ENCODE measurements around the gene KCNE1.

KCNE1 gene

DNA sequence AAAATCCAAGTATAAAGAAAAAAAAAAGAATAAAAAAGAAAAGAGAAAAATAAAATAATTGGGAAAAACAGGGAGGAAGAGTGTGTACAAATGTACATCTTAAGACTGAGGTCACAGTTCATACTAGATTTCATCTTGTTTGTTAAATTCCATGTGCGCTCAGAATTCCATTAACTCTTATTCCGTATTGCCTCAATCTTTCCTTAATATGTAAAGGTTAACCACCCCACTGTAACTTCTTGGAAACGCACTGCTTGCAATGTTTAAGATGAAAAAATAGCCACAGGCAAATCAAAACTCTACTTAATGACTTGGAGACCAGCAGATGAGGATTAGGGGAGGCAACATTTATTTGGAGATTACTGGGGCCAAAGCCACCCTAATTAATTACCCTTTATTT, 23.9 kb upstream of the KCNE1 start:
- DNase-seq, result no peak

GRCh38 chr21:34534522-34534921, 22.5 kb upstream of the KCNE1 start:
- no peak for DNase-seq

DNA sequence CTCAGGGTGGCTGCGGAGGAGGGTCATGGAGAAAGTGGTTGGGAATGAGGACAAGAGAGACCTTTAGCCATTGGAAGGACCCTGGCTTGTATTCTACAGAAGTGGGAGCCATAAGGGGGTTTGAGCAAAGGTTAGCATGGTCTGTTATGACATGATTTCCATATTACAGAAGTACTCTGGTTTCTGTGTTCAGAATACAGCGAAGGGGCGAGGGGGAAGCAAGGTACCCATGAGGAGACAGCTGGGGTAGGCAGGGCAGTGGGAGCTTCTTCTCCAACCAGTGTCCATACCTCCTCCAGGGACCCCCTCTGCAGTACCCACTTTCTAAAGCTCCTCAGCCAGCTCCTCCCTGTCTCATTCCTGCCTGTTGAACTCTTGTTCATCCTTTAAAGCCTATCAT, 21.9 kb upstream of the KCNE1 start:
- DNase-seq, result no peak

DNA sequence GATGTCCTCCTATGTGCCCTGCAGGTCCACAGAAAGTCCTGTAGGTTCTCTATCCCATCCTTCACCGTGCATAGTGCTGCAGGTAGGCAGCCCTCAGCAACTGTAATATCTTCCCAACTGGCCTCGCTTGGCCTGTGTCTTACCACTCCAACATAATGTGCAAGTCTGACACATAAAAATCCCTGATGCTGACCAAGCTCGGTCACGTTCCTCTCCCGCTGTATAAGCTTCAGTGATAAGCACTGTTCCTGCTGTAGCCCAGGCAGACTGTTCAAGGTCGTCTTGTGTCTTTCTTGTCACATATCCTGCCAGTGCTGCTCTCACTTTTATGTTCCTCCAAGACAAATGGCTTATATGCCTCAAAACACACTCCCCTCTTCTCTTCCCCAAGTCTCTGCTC, 19.4 kb upstream of the KCNE1 start:
- DNase-seq, result no peak

DNA sequence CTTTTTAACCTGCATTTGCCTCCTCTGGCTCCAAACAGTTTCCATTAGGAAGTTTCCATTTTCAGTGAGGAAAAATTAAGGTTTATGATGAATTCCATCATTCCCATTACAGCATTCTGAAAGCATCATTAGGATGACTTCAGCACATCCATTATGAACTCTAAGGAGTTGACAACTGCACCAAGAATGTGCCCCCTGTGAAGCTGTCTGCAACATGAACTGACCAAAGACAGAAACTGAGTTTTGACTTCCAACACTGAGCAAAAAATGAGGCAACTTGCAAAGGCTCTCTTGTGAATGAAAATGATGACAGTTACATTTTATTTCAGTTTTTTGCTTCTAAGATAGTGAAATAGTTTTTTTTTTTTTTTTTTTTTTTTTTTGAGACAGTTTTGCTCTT, 18.3 kb upstream of the KCNE1 start:
- no peak for DNase-seq

- no peak for DNase-seq
These were observed 16.1 kb upstream of the KCNE1 start for GRCh38 chr21:34528131-34528561.

DNA sequence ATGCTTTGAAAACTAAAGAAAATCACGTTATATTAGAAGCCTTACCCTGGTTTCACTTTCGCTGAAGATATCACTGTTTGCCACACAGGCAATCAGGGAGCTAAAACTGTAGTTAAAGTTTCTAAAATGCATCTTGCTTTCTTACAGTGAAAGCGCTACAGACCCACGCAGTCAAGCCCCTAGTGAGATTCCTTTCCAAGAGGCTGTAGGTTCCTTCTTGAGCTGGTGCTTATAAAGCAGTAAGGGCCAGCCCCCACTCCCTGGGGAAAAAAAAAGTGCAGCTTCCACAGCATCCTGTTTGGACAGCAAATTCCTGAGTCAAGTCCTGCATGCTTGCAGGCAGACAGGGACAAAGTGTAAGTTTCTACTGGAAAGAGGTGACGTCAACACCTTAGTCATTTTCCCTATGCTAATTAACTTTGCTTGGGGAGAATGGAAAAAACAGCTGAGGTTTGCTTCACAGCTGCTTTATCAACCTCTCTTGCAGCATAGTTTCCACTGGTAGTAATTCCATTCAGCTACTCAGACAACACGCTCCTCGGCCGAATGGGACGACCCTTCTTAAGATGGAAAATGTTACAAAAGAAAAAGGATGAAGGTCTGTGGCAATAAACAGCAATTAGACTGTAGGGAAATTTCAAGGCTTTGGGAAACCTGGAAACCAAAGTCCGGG, 14.7 kb upstream of the KCNE1 start:
- no peak for DNase-seq

DNA sequence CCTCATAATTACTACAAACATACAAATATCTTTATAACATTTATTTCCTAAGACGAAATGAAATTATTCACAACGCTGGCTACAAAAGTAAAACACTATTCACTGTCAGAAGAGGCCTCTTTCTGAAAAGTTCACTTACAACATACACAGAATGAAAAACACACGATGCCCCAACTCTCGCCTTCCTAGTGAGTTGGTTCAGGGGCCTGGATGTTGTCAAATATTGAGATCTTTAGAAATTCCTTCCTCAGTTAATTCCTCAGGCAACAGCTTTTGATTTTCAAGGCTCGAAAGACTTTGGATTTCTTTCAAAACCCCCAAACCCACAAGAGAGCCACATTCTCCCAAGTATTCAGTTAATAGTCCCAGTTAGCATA, 14.2 kb upstream of the KCNE1 start:
- no peak for DNase-seq

DNA sequence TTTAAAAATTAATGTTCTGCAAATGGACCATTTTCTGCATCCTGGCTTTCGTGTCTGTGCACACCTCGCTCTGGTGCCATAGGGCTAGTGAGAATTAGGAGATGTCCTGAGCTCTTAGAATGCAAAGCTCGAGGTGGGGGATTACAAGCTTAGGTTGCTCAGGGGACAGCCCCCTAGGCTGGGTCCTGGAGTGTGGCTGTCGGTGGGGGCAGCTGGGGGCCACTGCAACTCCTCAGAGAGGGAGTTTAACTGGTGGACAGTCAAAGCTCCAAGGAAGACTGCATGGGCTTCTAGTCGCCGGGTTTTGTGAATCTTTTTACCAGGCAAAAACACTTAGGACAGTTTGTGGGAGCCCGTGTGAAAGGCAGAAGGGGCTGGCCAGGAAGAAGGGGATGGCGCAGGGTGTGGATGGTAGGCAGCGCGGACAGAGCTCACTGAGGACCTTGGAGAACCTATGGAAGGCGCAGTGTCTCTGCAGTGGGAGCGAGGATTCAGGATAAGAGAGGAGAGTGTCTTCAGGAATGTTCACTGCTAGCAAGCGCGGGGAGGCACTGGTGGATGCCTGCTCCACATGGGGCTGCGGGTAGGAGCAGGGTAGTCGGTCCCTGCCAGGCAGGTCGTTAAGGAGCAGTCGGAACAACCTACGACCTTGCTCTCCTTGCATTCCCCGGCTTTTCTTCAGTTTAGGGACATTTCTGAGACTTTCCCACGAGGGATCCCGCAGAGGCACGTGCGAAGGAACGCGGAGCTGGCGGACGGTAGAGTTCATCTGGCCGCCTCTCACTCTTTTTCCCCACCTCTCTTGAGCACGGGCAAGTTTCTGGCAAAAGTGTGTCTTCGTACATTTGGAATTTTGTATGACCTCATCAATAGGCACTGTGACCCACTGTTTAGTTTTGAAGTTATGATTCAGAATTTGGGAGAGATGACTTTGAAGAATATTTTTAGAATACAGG, 12.9 kb upstream of the KCNE1 start:
- no peak for DNase-seq

GRCh38 chr21:34523019-34523555, 11.1 kb upstream of the KCNE1 start:
- no peak for DNase-seq

DNA sequence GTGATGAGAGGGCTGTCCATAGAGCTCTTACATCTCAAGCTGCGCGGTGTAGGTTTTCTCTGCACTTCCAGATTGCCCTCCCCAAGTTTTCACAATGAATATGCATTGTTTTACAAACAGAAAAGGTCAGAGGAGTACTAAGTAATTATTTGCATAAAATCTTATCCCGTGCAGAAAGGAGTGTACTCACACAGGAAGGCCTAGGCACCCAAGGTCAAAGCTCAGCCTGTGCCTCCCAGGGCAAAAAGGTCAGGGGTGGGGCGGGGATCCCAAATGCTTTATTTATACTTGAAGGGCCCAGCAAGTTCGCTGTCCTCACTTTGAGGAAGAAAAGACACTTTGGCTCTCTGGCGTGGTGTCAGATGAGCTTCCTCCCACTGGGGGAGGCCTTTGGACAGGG, 10.3 kb upstream of the KCNE1 start:
- no peak for DNase-seq

- no peak for DNase-seq
These were observed 9.6 kb upstream of the KCNE1 start for GRCh38 chr21:34521561-34521960.

DNA sequence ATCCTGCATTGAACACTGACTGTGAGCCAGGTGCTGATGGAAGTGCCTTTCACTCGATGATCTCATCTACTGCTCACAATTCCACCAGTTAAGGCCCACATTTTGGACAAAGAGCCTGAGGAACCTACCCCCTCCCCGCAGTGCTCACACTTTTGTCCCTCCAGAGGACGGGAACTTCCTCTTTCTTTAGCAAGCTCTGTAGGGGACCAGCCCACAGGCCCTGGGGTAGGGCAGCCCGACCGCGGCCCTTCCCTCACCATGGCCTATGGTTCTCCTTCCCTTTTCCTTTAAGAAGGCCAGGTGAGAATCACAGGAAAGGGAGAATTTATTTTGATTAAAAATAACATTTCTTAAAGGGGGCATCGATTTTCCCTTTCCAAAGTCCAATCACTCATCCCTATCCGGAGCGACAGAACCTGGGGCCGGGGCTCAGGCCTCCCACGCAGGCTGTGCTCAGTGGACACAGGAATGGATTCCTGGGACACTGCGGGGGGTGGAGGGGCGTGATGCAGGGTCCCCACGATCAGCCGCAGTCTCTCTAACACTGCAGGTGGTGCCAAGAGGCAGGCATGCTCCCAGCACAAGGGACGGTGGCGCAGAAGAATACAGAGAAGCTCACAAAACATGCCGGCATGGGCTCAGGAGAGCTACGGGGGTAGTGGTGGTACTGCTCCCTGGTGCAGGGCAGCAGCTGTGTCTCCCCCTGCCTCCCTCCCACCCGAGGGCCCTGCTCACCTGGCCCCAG, 8.9 kb upstream of the KCNE1 start:
- DNase-seq, result no peak

GRCh38 chr21:34520281-34520680, 8.3 kb upstream of the KCNE1 start:
- DNase-seq, result no peak

DNA sequence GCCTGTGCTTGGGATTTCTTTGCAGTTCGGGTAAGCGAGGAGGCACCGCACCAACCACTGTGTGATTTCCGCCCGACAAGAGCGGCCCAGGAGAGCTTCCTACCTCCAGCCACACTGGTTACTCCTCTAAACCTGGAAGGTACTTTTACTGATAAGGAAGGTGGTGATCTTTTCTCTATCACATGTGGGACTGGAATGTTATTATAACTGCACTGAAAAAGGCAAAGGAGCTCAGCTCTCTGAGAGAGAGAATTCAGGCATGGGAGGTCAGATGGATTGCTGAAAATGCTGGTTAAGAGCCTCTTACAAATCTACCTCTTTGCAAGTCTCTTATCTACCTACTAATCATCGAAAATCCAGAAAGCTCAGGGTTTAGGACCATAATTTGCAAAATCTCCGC, 7.7 kb upstream of the KCNE1 start:
- no peak for DNase-seq

DNA sequence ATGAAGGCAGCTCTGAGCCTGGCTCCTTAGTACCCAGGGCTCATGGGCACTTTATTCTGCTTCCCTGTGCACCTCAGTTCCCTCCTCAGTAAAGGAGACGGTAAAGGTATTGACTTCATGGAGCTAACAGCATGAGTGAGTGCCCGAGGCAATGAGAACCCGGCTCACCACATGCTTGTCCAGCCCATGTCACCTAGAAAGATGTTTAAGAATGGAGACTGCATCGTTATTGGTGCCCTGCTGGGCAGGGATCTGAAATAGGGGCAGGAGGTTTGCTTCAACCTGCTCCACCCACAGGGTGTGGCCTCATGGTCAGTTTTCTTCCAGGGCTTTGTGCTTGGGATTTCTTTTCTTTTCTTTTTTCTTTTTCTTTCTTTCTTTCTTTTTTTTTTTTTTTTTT, 7.0 kb upstream of the KCNE1 start:
- DNase-seq, result no peak

DNA sequence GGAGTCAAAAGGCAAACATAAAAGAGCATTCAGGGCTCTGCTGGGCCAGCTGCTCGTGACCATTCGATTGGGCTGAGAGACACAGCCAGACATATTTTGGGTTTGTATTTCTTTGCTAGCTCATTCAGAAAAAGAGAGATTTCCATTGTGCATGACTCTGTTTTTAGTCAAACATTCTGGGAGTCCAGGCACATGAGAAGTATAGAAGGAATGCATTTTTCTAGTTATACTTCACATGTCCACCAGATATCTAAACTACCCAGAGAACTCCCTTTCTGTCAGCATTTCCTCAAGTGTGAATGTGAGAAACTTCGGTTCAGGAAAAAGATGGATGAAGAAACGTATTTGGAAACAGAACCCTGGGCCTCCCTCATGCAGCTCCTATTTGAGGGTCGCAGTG, 6.3 kb upstream of the KCNE1 start:
- DNase-seq, result no peak

DNA sequence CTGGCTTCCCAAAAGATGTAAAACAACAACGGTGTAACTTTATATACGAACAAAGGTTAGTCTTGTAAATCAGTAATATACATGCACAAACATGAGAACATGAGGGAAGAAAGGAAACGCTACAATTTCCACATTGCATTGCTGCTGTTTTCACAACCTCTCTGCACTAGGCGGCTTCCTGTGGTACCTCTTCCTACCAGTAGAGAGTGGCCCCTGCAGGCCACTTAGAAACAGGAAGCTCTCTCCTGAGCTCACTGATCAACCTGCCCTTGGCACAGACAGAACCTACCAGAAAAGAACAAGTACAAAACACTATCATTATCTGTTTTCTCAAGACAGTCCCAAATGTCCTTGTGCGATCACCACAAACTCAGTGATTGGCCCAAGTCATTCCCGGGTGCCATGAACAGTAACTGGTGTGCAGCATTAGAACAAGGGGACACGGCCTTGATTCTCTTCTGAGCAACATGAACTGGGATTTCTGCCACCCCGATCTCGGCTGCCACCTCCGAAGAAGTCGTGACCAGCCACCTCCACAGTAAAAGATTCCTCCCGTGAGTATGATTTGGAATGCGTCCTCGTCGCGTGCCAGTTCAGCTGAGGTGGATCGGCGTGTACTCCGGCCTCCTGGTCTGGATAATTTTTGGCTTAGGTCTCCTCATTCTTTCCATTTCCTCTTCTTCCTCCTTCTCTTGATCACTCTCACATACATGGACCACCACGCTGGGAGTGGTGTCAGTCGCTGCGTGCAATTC, 5.7 kb upstream of the KCNE1 start:
- no peak for DNase-seq

DNA sequence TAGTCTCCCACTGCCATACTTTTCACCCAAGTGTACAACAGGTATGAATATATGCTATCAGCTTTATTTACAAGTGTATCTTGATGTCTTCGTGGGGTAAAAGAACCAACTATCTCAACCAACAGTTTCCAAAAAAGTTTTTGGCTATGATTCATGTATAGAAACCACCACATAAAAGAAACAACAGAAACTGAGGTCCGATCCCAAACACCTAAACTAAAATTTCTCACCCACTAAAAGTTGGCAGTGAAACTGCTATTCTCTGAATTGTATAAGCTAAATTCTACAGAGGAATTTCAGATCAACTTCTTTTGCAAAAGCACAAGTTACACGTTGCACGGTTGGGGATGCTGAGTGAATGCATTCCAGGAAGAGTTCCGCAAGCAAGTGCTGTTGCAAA, 5.0 kb upstream of the KCNE1 start:
- no peak for DNase-seq

DNA sequence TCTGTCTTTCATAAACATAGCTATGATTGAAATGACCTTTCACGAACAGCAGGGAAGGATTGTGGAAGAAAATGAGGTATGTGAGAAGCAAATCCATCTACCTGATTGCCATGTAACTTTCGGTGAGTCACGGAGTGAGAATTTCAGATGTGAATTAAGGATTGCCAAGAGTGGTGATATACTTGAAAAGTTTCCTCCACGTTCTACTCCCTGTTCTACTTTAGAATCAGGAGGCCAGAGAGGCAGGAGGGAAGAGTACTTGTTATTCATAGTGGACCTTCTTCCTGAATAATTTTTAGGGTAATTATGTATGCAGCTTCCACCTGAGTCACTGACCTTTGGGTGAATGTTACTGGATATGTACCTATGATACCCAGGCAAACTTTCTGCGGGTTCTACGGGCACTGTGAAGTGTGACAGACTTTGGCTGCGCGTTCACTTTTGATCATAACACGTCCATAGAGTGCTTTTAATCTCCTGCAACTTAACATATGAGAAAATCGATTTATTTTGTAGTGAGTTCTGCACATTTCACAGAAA, 2.6 kb upstream of the KCNE1 start:
- no peak for DNase-seq

- DNase-seq, result no peak
These were observed 1.2 kb upstream of the KCNE1 start for GRCh38 chr21:34513129-34513675.

DNA sequence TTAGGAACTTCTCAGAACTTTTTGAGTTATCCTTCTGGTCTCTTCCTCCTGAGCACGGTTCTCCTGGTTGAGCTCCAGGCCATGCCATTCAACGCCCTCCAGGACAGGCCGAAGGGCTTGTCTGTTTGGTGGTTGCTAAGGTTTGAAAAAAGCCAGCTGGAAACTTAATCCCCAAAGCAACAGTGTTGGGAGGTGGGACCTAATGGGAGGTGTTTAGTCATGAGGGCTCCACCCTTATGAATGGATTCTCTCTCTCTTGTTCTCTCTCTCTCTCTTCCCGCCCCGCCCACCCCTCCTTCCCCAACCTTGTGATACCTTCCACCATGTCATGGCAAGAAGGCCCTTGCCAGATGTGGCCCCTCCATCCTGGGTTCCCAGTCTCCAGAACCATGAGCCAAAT, 829 bp downstream of the KCNE1 start:
- no peak for DNase-seq
